ENCODE data around the gene PREX1. TPM values are rescaled to one million over a fixed set of nuclear protein-coding genes. Genes with fewer than 3 reads are reported as not detected.

PREX1 gene
- total and polyA plus RNA-seq, 2 of the 4 experiments (the other 2 are of a cell fraction), result 0.67 to 0.72 TPM

GRCh38 chr20:48750941-48751635 is 76.7 kb downstream of the PREX1 start:
- CTCF ChIA-PET, result no interaction called here
- Histone ChIP-seq H3K4ac (ENCODE audit: low read depth, low read length) (no peak overlapping the region), H3K4me2 (ENCODE audit: low read depth, low read length) (no peak overlapping the region), H2AK5ac (ENCODE audit: low read depth, low read length) (no peak overlapping the region), H3K9me3 (ENCODE audit: control insufficient read depth, insufficient read depth, low read length) (no peaks in the 10 kb centered on the region), H2BK20ac (ENCODE audit: low read depth, low read length) (no peak overlapping the region), H2BK5ac (ENCODE audit: low read depth, low read length, poor library complexity, severe bottlenecking) (no peak overlapping the region), H3K27me3 (ENCODE audit: control insufficient read depth, insufficient read depth, low read length) (peaks cover 6% of the 10 kb centered on the region; the same call in 1 of the 2 replicates), H3K4me1 (ENCODE audit: control insufficient read depth, insufficient read depth, low read length) (no peaks in the 10 kb centered on the region), H2BK120ac (ENCODE audit: low read depth, low read length) (no peak overlapping the region), H3K36me3 (ENCODE audit: control insufficient read depth, insufficient read depth, low read length) (no peaks in the 10 kb centered on the region), H2AK9ac (replicated peaks; ENCODE audit: low read depth, low read length, poor library complexity) (peak overlapping the region; percentile 34), H4K8ac (ENCODE audit: low read depth in 2 of 2, low read length in 2 of 2) (no peak overlapping the region), H4K91ac (ENCODE audit: insufficient read depth, low read depth, low read length) (no peak overlapping the region), H4K5ac (ENCODE audit: low read depth, low read length) (no peak overlapping the region), H3K9ac (ENCODE audit: low read depth, low read length) (no peak overlapping the region), H3K27ac (ENCODE audit: insufficient read depth, low read length) (no peak overlapping the region), H3K23ac (ENCODE audit: low read depth, low read length) (no peak overlapping the region), H4K20me1 (ENCODE audit: insufficient read depth, low read length) (no peaks in the 10 kb centered on the region), H3K14ac (replicated peaks; ENCODE audit: low read depth, low read length) (no peak overlapping the region), H2BK15ac (ENCODE audit: low read depth, low read length) (no peak overlapping the region), H3K56ac (ENCODE audit: extremely low read depth, insufficient read depth, low read length) (no peak overlapping the region), H3K4me3 (ENCODE audit: insufficient read depth, low read depth, low read length) (no peak overlapping the region), H3K9me1 (ENCODE audit: insufficient read depth, low read length) (no peaks in the 10 kb centered on the region), H3K79me1 (ENCODE audit: low read depth in 1 of 2, low read length in 2 of 2) (no peaks in the 10 kb centered on the region), H3K18ac (ENCODE audit: low read depth, low read length) (no peak overlapping the region), H2AFZ (replicated peaks; ENCODE audit: low read length, poor library complexity) (peak overlapping the region; percentile 33)
- DNase-seq, result no peak
- intact Hi-C loops (cut with micrococcal nuclease) (no loop called here), dilution Hi-C loops (cut with HindIII; ENCODE audit: low sequenced_read_pairs, unreplicated experiment) (no loop called here), in situ Hi-C loops (cut with MboI; ENCODE audit: low sequenced_read_pairs) (no loop called here)
- no peak for ATAC-seq (ENCODE audit: low read depth)
- POLR2A ChIA-PET (ENCODE audit: unreplicated experiment), result no interaction called here
- BruUV-seq (replicated peaks), result no TSS peak
- TF ChIP-seq FOS (IDR thresholded peaks at IDR 0.05; ENCODE audit: low read depth, low read length) (no peak), MXI1 (IDR thresholded peaks at IDR 0.05; ENCODE audit: borderline replicate concordance, low read depth, low read length) (no peak), SMC3 (IDR thresholded peaks at IDR 0.05; ENCODE audit: low read depth, low read length) (no peak), MAFK (IDR thresholded peaks at IDR 0.05; ENCODE audit: low read depth, low read length) (no peak), BHLHE40 (IDR thresholded peaks at IDR 0.05; ENCODE audit: low read depth, low read length) (no peak), MAZ (IDR thresholded peaks at IDR 0.05; ENCODE audit: borderline replicate concordance, low read depth, low read length) (no peak), CHD1 (IDR thresholded peaks at IDR 0.05; ENCODE audit: low read depth, low read length) (no peak), POLR2A (IDR thresholded peaks at IDR 0.05; ENCODE audit: low read depth, low read length) (no peak), RCOR1 (IDR thresholded peaks at IDR 0.05; ENCODE audit: insufficient replicate concordance, low read length) (no peak), RFX5 (IDR thresholded peaks at IDR 0.05; ENCODE audit: low read depth, low read length) (no peak), USF2 (IDR thresholded peaks at IDR 0.05; ENCODE audit: low read depth, low read length) (no peak), NFE2L2 (IDR thresholded peaks at IDR 0.05; ENCODE audit: low read depth, low read length) (no peak), RAD21 (IDR thresholded peaks at IDR 0.05; ENCODE audit: low read length) (no peak)
- TF ChIP-seq, protein P1, sequence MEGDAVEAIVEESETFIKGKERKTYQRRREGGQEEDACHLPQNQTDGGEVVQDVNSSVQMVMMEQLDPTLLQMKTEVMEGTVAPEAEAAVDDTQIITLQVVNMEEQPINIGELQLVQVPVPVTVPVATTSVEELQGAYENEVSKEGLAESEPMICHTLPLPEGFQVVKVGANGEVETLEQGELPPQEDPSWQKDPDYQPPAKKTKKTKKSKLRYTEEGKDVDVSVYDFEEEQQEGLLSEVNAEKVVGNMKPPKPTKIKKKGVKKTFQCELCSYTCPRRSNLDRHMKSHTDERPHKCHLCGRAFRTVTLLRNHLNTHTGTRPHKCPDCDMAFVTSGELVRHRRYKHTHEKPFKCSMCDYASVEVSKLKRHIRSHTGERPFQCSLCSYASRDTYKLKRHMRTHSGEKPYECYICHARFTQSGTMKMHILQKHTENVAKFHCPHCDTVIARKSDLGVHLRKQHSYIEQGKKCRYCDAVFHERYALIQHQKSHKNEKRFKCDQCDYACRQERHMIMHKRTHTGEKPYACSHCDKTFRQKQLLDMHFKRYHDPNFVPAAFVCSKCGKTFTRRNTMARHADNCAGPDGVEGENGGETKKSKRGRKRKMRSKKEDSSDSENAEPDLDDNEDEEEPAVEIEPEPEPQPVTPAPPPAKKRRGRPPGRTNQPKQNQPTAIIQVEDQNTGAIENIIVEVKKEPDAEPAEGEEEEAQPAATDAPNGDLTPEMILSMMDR (conservative IDR thresholded peaks at IDR 0.05; ENCODE audit: low read depth, low read length), result no peak
- TF ChIP-seq, protein P2, sequence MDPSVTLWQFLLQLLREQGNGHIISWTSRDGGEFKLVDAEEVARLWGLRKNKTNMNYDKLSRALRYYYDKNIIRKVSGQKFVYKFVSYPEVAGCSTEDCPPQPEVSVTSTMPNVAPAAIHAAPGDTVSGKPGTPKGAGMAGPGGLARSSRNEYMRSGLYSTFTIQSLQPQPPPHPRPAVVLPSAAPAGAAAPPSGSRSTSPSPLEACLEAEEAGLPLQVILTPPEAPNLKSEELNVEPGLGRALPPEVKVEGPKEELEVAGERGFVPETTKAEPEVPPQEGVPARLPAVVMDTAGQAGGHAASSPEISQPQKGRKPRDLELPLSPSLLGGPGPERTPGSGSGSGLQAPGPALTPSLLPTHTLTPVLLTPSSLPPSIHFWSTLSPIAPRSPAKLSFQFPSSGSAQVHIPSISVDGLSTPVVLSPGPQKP (IDR thresholded peaks at IDR 0.05; ENCODE audit: borderline replicate concordance, low read depth, low read length), result no peak
- 64% methylated on average over 15 of the region's 18 CpGs; no CpG with 5 or more reads in 1 of the 2 experiments for WGBS, 2 experiments (ENCODE audit: extremely low coverage in 2 of 2, insufficient read length in 1 of 2)
